CD4-positive, CD25-positive, alpha-beta regulatory T cell (primary cell): ENCODE measurements around the gene OR1D5. TPM values are rescaled to one million over a fixed set of nuclear protein-coding genes. Genes with fewer than 3 reads are reported as not detected.

Experiments used
- ATAC-seq, 2 donors: fragments of 150-1000 bp; cut with Tn5 transposase; one replicate each; pipeline ENCODE4 v1.10.0; 2021; ENCODE audit warnings: low read depth in 2 of 2, moderate number of reproducible peaks in 2 of 2, moderate library complexity in 1 of 2
- DNase-seq, 3 donors: peaks; one replicate each; pipeline versions ENCODE4 v3.0.0 to v3.0.0-alpha.2; 2012 to 2022; ENCODE audit warnings: mixed read lengths in 1 of 3
- H3K27ac ChIP-seq: one replicate; pipeline ENCODE4 v1.7.0; 2013; ENCODE audit warnings: mild to moderate bottlenecking, low read length; ENCODE audit not compliant: insufficient read depth, poor library complexity, severe bottlenecking
- H3K27me3 ChIP-seq: one replicate; pipeline ENCODE4 v1.7.0; 2013; ENCODE audit warnings: low read length; ENCODE audit not compliant: control insufficient read depth, insufficient read depth
- H3K36me3 ChIP-seq: one replicate; pipeline ENCODE4 v1.7.0; 2013; ENCODE audit warnings: mild to moderate bottlenecking, low read length, moderate library complexity; ENCODE audit not compliant: control insufficient read depth, insufficient read depth
- H3K4me1 ChIP-seq: 2 replicates; pipeline ENCODE4 v1.7.0; 2013; ENCODE audit warnings: mild to moderate bottlenecking, low read length; ENCODE audit not compliant: insufficient read depth, control insufficient read depth, poor library complexity, severe bottlenecking
- H3K4me3 ChIP-seq: one replicate; pipeline ENCODE4 v1.7.0; 2013; ENCODE audit warnings: low read depth, mild to moderate bottlenecking, low read length, moderate library complexity
- H3K9me3 ChIP-seq, 2 experiments: 1 replicate in 1 of 2; 2 replicates in 1 of 2; pipeline ENCODE4 v1.7.0; 2013; ENCODE audit warnings: low read length in 2 of 2, mild to moderate bottlenecking in 1 of 2, moderate library complexity in 1 of 2; ENCODE audit not compliant: control insufficient read depth in 2 of 2
- H3K27ac Mint-ChIP-seq, 3 donors: one replicate each; pipeline ENCODE4 v1.8.0; 2020 to 2022; ENCODE audit warnings: mild to moderate bottlenecking in 3 of 3, mixed read lengths in 3 of 3, moderate library complexity in 2 of 3
- H3K27me3 Mint-ChIP-seq: one replicate; pipeline ENCODE4 v1.8.0; 2022; ENCODE audit warnings: mild to moderate bottlenecking, mixed read lengths
- H3K36me3 Mint-ChIP-seq: one replicate; pipeline ENCODE4 v1.8.0; 2020; ENCODE audit warnings: mixed read lengths
- H3K4me1 Mint-ChIP-seq, 4 donors: one replicate each; pipeline ENCODE4 v1.8.0; 2020 to 2022; ENCODE audit warnings: mixed read lengths in 4 of 4, mild to moderate bottlenecking in 1 of 4
- H3K4me3 Mint-ChIP-seq, 4 donors: one replicate each; pipeline ENCODE4 v1.8.0; 2020 to 2022; ENCODE audit warnings: mild to moderate bottlenecking in 4 of 4, mixed read lengths in 4 of 4, moderate library complexity in 3 of 4
- H3K9me3 Mint-ChIP-seq, 7 donors: one replicate each; pipeline ENCODE4 v1.8.0; 2020 to 2022; ENCODE audit warnings: mixed read lengths in 7 of 7, mild to moderate bottlenecking in 3 of 7, moderate library complexity in 2 of 7
- polyA plus RNA-seq, 4 donors: library from polyadenylated mRNA; unstranded; fragments of 300-500 nt; fragmentation: Illumina TruSeq; gene quantifications; one replicate each; pipeline ENCODE4 v1.2.3, GENCODE V29; 2021
- total RNA-seq: library from RNA; stranded (reverse); gene quantifications from one replicate; pipeline ENCODE4 v1.2.3, GENCODE V29; 2022

OR1D5 gene
- total and polyA plus RNA-seq, 5 donors from 2014 or later = not detected

- no peaks in the 10 kb centered on the region for H3K9me3 ChIP-seq
- no peak overlapping the region for H3K27ac ChIP-seq
- H3K36me3 Mint-ChIP-seq = peaks cover 31% of the 10 kb centered on the region
- H3K9me3 Mint-ChIP-seq = no peaks in the 10 kb centered on the region
- no peaks in the 10 kb centered on the region for H3K4me1 ChIP-seq
- no peaks in the 10 kb centered on the region for H3K27me3 ChIP-seq
- ATAC-seq (peak; percentile 43 to 67), DNase-seq (peak; percentile 29 to 45 (median 40))
- H3K27me3 Mint-ChIP-seq = no peaks in the 10 kb centered on the region
- H3K36me3 ChIP-seq = peaks cover 61% of the 10 kb centered on the region
- no peaks in the 10 kb centered on the region for H3K4me1 Mint-ChIP-seq
- no peak overlapping the region for H3K27ac Mint-ChIP-seq
- no peak overlapping the region for H3K4me3 Mint-ChIP-seq
- no peak overlapping the region for H3K4me3 ChIP-seq
Observed at GRCh38 chr17:3012926-3013581, 50.4 kb downstream of the OR1D5 start.

Other genes starting within 250 kb of the OR1D5 start
- not detected for gene OR1D2, start 40.8 kb upstream of the OR1D5 start, total RNA-seq
- not detected for gene OR1D2, start 40.8 kb upstream of the OR1D5 start, polyA plus RNA-seq
- not detected for gene OR1G1, start 63.9 kb upstream of the OR1D5 start, total RNA-seq
- not detected for gene OR1G1, start 63.9 kb upstream of the OR1D5 start, polyA plus RNA-seq
- not detected for gene OR1A2, start 133.9 kb upstream of the OR1D5 start, total RNA-seq
- gene OR1A2, start 133.9 kb upstream of the OR1D5 start, polyA plus RNA-seq = not detected
- not detected for gene OR1A1, start 144.1 kb upstream of the OR1D5 start, total RNA-seq
- not detected for gene OR1A1, start 144.1 kb upstream of the OR1D5 start, polyA plus RNA-seq
- gene OR3A1, start 234.8 kb upstream of the OR1D5 start, total RNA-seq = 0.42 TPM
- gene OR3A1, start 234.8 kb upstream of the OR1D5 start, polyA plus RNA-seq = under 1 TPM in 3 of 4 donors, not detected in 1; 0.13 to 0.56 (median 0.38) TPM